Measurements from ENCODE around the gene FDX1.

Gene FDX1

GRCh38 chr11:110492321-110492685 lies 62.6 kb downstream of the FDX1 start:
- DNase-seq (ENCODE audit: low read depth): no peak

GRCh38 chr11:110493346-110493745 lies 63.6 kb downstream of the FDX1 start:
- no peak overlapping the region for H3K4me3 ChIP-seq (replicated peaks; ENCODE audit: low read depth, low read length)
- no peak for TF ChIP-seq CTCF (IDR thresholded peaks at IDR 0.05; ENCODE audit: low read length, missing control alignments)
- no peak for DNase-seq (ENCODE audit: low read depth)

More at GRCh38 chr11:110492321-110492685, 62.6 kb downstream of the FDX1 start:
- no peak for TF ChIP-seq CTCF (IDR thresholded peaks at IDR 0.05; ENCODE audit: low read length, missing control alignments)
- no peak overlapping the region for H3K4me3 ChIP-seq (replicated peaks; ENCODE audit: low read depth, low read length)

GRCh38 chr11:110497231-110497978 lies 67.7 kb downstream of the FDX1 start:
- peak; percentile 80 for DNase-seq (ENCODE audit: low read depth)
- no peak overlapping the region for H3K4me3 ChIP-seq (replicated peaks; ENCODE audit: low read depth, low read length)
- no peak for TF ChIP-seq CTCF (IDR thresholded peaks at IDR 0.05; ENCODE audit: low read length, missing control alignments)

GRCh38 chr11:110501428-110501827 lies 71.7 kb downstream of the FDX1 start:
- no peak overlapping the region for H3K4me3 ChIP-seq (replicated peaks; ENCODE audit: low read depth, low read length)
- DNase-seq (ENCODE audit: low read depth): peak; percentile 38
- no peak for TF ChIP-seq CTCF (IDR thresholded peaks at IDR 0.05; ENCODE audit: low read length, missing control alignments)

- no peak for TF ChIP-seq CTCF (IDR thresholded peaks at IDR 0.05; ENCODE audit: low read length, missing control alignments)
- DNase-seq (ENCODE audit: low read depth): no peak
- H3K4me3 ChIP-seq (replicated peaks; ENCODE audit: low read depth, low read length): no peak overlapping the region
Measured at GRCh38 chr11:110505528-110506284, 76.0 kb downstream of the FDX1 start.

GRCh38 chr11:110507328-110507727 lies 77.6 kb downstream of the FDX1 start:
- no peak for DNase-seq (ENCODE audit: low read depth)
- TF ChIP-seq CTCF (IDR thresholded peaks at IDR 0.05; ENCODE audit: low read length, missing control alignments): no peak
- no peak overlapping the region for H3K4me3 ChIP-seq (replicated peaks; ENCODE audit: low read depth, low read length)
